T-helper 1 cell treated with Interleukin-12 subunit alpha and Interleukin-12 subunit beta and Interleukin-4 antibody, amounts not matched to agents 30 ng/mL and 1 ng/mL, for 36 hours (primary cell): Measurements from ENCODE around the gene LCP2. TPM values are rescaled to one million over a fixed set of nuclear protein-coding genes. Genes with fewer than 3 reads are reported as not detected.
"Not testable (repeated sequence)": the region's sequence is repeated elsewhere in the genome, so short reads cannot be mapped to it uniquely, and the experiment has no call there.

Experiments used
- intact Hi-C: fragments of 100-400 bp; cut with micrococcal nuclease; formaldehyde crosslinking; loops from one replicate; pipeline ENCODE4 v1.15.1; 2024
- total RNA-seq: library from RNA; stranded (reverse); gene quantifications from 2 replicates; pipeline ENCODE4 v1.2.3, GENCODE V29; 2022

LCP2 gene
- total RNA-seq, 1 donor from 2014 or later = 467 TPM

DNA sequence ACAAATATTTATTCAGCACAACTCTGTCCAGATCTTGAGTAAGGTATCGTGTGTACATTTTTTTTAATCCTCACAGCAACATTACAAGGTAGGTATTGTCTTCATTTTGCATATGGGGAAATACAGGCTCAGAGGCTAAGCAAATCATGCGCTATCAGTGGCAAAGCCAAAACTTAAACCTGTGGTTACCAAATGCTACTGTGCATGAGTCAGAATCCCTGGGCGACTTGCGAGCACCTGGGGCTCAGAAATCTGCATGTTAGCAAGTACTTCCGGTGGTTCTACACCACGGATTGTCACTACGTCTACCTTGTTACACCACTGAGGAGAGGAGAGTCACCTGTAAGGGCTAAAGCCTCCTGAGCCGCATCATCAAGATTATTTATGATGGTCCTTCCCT lies 43.5 kb downstream of the LCP2 start:
- intact Hi-C loops = loop anchor here (1.0 kb wide), 7 partner anchors 8 to 77 kb away; partner anchors contain the start of gene LCP2

- intact Hi-C loops = no loop called here
These were observed 44.7 kb downstream of the LCP2 start for GRCh38 chr5:170252720-170253350.

- intact Hi-C loops = no loop called here
These were observed 45.5 kb downstream of the LCP2 start for GRCh38 chr5:170252109-170252508.

- intact Hi-C loops = no loop called here
These were observed 46.1 kb downstream of the LCP2 start for GRCh38 chr5:170251462-170251861.

- intact Hi-C loops = no loop called here
These were observed 46.7 kb downstream of the LCP2 start for GRCh38 chr5:170250810-170251317.

DNA sequence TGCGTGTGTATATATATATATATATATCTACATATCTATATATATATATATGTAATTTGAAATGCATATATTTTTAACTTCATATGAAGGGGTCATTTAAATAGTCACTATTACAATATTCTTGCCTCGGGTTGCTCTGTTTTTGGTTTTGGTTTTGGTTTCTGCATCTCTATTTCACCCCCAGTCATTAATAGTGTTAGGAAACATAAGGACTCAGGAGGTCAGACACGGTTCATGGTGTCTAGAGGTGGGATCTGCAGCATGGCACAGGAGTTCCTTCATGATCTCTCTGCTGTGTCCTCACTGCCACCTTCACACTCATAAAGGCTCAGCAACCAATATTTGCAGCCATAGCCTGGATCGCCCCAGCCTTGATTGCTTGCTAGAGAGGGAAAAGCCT lies 48.2 kb downstream of the LCP2 start:
- intact Hi-C loops = no loop called here

DNA sequence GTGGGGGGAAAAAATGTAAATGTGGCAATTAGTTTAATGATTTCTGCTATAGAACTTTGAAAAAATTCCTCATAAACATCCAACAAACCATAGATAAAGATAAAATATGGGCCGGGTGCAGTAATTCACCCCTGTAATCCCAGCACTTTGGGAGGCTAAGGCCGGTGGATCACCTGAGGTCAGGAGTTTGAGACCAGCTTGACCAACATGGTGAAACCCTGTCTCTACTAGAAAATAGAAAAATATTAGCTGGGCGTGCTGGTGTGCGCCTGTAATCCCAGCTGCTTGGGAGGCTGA lies 48.7 kb downstream of the LCP2 start:
- intact Hi-C loops = not testable (repeated sequence)

DNA sequence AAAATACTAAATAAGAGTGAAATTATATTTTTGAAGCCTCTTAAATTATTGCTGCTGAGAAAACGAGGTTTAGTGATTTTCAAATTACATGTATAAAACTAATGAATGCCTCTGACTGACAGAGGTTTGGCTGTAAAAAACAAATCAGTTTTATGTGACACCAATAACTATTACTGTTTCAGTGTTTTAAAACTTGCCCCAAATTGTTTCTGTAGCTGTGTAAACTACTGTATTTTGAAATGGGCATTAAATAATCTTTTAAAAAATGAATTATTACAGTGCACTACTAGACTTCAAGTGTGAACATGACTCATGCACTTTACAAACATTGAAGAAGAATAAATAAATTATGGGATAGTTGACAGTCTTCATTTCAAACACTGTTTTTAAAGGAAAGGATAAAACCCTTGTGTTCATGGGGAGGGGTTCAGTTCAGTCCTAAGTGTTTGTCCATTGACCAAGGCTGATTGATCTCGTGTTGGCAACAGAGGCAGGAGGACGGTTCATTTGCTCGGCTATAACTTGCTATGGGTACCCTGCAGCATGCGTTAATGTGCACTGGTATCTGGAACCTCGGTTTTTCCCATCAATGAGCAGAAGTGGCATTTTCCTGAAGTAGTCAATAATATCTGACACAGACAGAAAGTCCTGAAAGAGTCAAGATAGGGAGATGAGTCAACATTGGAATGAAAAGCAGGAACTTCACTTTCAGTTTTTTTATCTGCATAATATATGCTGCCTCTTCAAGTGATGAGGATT lies 49.2 kb downstream of the LCP2 start:
- intact Hi-C loops = no loop called here

DNA sequence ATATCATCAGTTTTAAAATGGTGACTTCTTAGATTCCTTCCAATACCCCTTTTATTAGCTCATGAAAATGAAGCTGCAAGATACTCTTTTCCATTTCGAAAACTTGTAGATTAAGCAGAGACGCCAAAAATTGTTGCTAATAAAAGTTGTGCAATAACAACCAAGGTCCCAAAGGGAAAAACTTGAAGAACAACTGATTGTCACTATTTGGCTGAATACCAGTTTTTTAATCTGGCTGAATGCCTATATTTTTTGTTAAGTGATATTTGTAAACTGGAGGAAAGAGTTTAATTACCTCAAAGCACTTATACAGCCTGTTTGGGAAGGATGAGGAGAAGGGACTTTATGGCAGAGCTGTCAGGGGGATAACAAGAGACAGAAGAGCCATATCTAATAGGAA lies 50.2 kb downstream of the LCP2 start:
- intact Hi-C loops = no loop called here

- intact Hi-C loops = no loop called here
These were observed 51.3 kb downstream of the LCP2 start for GRCh38 chr5:170246126-170246870.

- intact Hi-C loops = not testable (repeated sequence)
These were observed 52.1 kb downstream of the LCP2 start for GRCh38 chr5:170245436-170245835.

GRCh38 chr5:170238456-170239196 lies 59.0 kb downstream of the LCP2 start:
- intact Hi-C loops = no loop called here

GRCh38 chr5:170235876-170236864 lies 61.4 kb downstream of the LCP2 start:
- intact Hi-C loops = no loop called here

DNA sequence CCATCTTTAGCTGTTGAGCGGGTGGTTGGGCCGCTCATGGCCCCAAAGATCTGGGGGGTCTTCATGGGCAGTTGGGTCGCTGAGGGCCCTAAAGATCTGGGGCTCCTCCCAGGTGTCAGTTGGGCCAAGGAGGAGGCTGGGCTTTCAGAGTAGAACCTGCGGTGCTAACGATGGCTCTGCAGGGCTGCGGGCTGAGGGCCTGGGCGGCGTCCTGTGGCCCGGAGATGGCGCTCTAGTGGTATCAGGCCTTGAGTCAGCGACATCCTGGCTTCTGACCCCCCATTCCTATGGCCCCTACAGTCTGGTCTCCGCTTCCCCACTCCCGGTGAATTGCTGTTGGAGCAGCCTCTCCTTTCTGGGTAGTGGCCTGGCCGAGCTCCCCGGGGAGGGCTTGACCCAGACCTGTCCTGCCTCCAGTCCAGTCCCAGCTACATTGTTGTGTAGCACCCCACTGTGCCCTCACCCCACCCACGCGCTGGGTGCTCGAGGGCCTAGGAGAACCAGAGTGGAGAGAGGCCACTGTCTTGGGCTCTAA lies 64.2 kb downstream of the LCP2 start:
- intact Hi-C loops = no loop called here

GRCh38 chr5:170232786-170233185 lies 64.8 kb downstream of the LCP2 start, which contains the start of gene C5orf58:
Gene C5orf58 (plus strand): TSS chr5:170232985. CDS start chr5:170234977, 1,992 bp downstream.
- intact Hi-C loops = no loop called here

GRCh38 chr5:170228762-170229435 lies 68.7 kb downstream of the LCP2 start:
- intact Hi-C loops = no loop called here

GRCh38 chr5:170226661-170227060 lies 70.9 kb downstream of the LCP2 start:
- intact Hi-C loops = loop anchor here (1.0 to 2.0 kb wide), 4 partner anchors 40 to 406 kb away; no protein-coding TSS in a partner anchor

- intact Hi-C loops = loop anchor here (1.0 to 2.0 kb wide), 4 partner anchors 40 to 407 kb away; no protein-coding TSS in a partner anchor
These were observed 71.4 kb downstream of the LCP2 start for GRCh38 chr5:170226129-170226615.
